Peyer's patch (tissue), 4 donors: ENCODE data around the gene ALDH1A2.
A peak's percentile ranks its signal among the peaks of the same experiment; 100 is the strongest.

Experiments
- CTCF ChIP-seq, 6 experiments: fragments of 450-650 bp in 4 of 6; fragments of 200-600 bp in 2 of 6; sonication (generic) in 1 of 6; IDR thresholded peaks; one replicate each; pipeline ENCODE4 v1.5.1; 2017 to 2019; ENCODE audit warnings: antibody characterized with exemption in 6 of 6, mild to moderate bottlenecking in 3 of 6, moderate library complexity in 1 of 6
- POLR2A ChIP-seq, 2 donors: fragments of 450-650 bp; IDR thresholded peaks; one replicate each; pipeline ENCODE4 v1.5.1; 2017; ENCODE audit warnings: antibody characterized with exemption in 2 of 2, mild to moderate bottlenecking in 2 of 2, moderate library complexity in 2 of 2

GRCh38 chr15:58077427-58077826, 11.9 kb upstream of the ALDH1A2 start:
- TF ChIP-seq CTCF (IDR thresholded peaks at IDR 0.05) = peak in 2 of 6 experiments; percentile 20 to 31
- TF ChIP-seq POLR2A (IDR thresholded peaks at IDR 0.05) = no peak
